Keratinocyte (primary cell): ENCODE results near the gene CALML6.

ENCODE experiments used
- EZH2 ChIP-seq: IDR thresholded peaks from one replicate; pipeline ENCODE4 v1.6.1; 2012; ENCODE audit warnings: inconsistent platforms, mild to moderate bottlenecking, low read length, moderate library complexity
- TF ChIP-seq, protein P1 (sequence below), 3 experiments: IDR thresholded peaks in 1 of 3; conservative IDR thresholded peaks in 1 of 3; optimal IDR thresholded peaks in 1 of 3; 2 replicates in 2 of 3; 3 replicates in 1 of 3; pipeline versions ENCODE3 to v1.5.1; 2011; ENCODE audit warnings: low read length in 3 of 3, mild to moderate bottlenecking in 3 of 3, moderate library complexity in 2 of 3, control low read depth in 1 of 3, inconsistent platforms in 1 of 3; ENCODE audit not compliant: insufficient read depth in 2 of 3; ENCODE audit errors: extremely low read depth in 1 of 3

GRCh38 chr1:1900883-1901640, 14.0 kb upstream of the CALML6 start:
- TF ChIP-seq, protein P1, sequence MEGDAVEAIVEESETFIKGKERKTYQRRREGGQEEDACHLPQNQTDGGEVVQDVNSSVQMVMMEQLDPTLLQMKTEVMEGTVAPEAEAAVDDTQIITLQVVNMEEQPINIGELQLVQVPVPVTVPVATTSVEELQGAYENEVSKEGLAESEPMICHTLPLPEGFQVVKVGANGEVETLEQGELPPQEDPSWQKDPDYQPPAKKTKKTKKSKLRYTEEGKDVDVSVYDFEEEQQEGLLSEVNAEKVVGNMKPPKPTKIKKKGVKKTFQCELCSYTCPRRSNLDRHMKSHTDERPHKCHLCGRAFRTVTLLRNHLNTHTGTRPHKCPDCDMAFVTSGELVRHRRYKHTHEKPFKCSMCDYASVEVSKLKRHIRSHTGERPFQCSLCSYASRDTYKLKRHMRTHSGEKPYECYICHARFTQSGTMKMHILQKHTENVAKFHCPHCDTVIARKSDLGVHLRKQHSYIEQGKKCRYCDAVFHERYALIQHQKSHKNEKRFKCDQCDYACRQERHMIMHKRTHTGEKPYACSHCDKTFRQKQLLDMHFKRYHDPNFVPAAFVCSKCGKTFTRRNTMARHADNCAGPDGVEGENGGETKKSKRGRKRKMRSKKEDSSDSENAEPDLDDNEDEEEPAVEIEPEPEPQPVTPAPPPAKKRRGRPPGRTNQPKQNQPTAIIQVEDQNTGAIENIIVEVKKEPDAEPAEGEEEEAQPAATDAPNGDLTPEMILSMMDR (optimal IDR thresholded peaks at IDR 0.05 in 1 of 3, IDR thresholded peaks at IDR 0.05 in 1 of 3, conservative IDR thresholded peaks at IDR 0.05 in 1 of 3; ENCODE audit: extremely low read depth in 1 of 3, insufficient read depth in 2 of 3, low read length in 3 of 3), result no peak
- no peak for TF ChIP-seq EZH2
